Loucy (cell line): Measurements from ENCODE around the gene ST6GALNAC4.

Source experiments
- EZH2phosphoT487 ChIP-seq: fragments of 200-600 bp; IDR thresholded peaks from 2 replicates; pipeline ENCODE4 v1.6.1; 2018; ENCODE audit warnings: antibody characterized with exemption, mild to moderate bottlenecking, moderate library complexity, borderline replicate concordance
- TF ChIP-seq, protein P1 (sequence below): fragments of 200-600 bp; sonication (generic); conservative IDR thresholded peaks from 2 replicates; pipeline ENCODE4 v1.5.1; 2014; ENCODE audit warnings: mild to moderate bottlenecking, antibody characterized with exemption, low read length

DNA sequence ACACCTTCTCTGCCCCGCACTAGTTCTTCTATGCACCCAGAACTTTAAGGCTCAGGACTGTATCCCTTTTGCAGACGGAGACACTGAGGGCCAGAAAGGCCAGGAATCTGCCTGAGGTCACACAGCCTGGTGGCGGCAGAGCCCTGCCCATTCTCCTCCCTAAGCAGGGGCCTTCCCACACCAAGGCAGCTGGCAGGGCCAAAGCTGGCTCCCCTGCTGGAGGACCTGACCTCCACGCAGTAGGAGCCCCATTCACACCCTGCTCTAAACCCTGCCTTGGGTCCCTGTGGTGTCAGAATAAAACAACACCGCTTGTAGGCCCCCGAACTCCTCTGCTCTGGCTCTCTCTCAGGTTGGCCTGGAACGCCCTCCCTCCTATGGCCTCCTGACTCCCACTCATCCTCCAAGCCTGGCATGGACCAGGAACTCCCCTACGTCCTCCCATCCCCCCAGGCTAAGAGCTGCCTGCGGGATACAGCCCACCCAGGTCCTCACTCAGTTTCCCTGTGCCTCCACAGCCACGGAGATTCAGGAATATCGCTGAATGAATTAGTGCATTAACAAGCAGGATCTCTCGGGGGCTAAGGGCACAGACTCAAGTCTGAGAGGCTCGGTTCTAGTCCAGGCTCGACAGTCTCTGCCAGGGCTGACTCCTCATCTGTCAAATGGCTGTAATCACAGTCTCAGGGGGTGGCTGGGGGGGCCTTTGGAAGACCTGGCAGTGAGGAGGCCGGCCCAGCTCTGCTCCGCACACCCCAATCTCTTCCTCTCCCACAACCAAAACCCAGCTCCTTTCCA is 20.2 kb downstream of the ST6GALNAC4 start:
- TF ChIP-seq, protein P1, sequence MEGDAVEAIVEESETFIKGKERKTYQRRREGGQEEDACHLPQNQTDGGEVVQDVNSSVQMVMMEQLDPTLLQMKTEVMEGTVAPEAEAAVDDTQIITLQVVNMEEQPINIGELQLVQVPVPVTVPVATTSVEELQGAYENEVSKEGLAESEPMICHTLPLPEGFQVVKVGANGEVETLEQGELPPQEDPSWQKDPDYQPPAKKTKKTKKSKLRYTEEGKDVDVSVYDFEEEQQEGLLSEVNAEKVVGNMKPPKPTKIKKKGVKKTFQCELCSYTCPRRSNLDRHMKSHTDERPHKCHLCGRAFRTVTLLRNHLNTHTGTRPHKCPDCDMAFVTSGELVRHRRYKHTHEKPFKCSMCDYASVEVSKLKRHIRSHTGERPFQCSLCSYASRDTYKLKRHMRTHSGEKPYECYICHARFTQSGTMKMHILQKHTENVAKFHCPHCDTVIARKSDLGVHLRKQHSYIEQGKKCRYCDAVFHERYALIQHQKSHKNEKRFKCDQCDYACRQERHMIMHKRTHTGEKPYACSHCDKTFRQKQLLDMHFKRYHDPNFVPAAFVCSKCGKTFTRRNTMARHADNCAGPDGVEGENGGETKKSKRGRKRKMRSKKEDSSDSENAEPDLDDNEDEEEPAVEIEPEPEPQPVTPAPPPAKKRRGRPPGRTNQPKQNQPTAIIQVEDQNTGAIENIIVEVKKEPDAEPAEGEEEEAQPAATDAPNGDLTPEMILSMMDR, result no peak
- no peak for TF ChIP-seq EZH2phosphoT487
